ENCODE data around the gene DEAF1. TPM values are rescaled to one million over a fixed set of nuclear protein-coding genes. Genes with fewer than 3 reads are reported as not detected.

Gene DEAF1
- total RNA-seq, 4 donors from 2014 or later: 61.8 to 103 (median 87.6) TPM

GRCh38 chr11:624705-625635 is 70.1 kb downstream of the DEAF1 start, which contains the start of gene CDHR5:
Gene CDHR5, minus strand, starts transcription at chr11:624955. Its CDS starts 53 bp downstream, at chr11:624902.
- TF ChIP-seq, protein P1, sequence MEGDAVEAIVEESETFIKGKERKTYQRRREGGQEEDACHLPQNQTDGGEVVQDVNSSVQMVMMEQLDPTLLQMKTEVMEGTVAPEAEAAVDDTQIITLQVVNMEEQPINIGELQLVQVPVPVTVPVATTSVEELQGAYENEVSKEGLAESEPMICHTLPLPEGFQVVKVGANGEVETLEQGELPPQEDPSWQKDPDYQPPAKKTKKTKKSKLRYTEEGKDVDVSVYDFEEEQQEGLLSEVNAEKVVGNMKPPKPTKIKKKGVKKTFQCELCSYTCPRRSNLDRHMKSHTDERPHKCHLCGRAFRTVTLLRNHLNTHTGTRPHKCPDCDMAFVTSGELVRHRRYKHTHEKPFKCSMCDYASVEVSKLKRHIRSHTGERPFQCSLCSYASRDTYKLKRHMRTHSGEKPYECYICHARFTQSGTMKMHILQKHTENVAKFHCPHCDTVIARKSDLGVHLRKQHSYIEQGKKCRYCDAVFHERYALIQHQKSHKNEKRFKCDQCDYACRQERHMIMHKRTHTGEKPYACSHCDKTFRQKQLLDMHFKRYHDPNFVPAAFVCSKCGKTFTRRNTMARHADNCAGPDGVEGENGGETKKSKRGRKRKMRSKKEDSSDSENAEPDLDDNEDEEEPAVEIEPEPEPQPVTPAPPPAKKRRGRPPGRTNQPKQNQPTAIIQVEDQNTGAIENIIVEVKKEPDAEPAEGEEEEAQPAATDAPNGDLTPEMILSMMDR (IDR thresholded peaks at IDR 0.05): no peak
- no peak for TF ChIP-seq POLR2A (IDR thresholded peaks at IDR 0.05)
- H3K36me3 ChIP-seq: no peaks in the 10 kb centered on the region
- no peak within 1 kb of the TSS for H3K4me3 ChIP-seq (replicated peaks in 1 of 3)
- no peaks in the 10 kb centered on the region for H3K9me3 ChIP-seq
- H3K27me3 ChIP-seq: no peaks in the 10 kb centered on the region
- DNase-seq: no peak
- no peaks in the 10 kb centered on the region for H3K4me1 ChIP-seq
- intact Hi-C loops (cut with DNase I): no loop called here
- WGBS, 2 donors: 81 to 85% methylated on average over 10 to 14 of the region's 33 CpGs
- no peak within 1 kb of the TSS for H3K27ac ChIP-seq

GRCh38 chr11:623999-624704 is 70.9 kb downstream of the DEAF1 start:
- no peak for DNase-seq
- Histone ChIP-seq H3K36me3 (no peaks in the 10 kb centered on the region), H3K4me1 (no peaks in the 10 kb centered on the region), H3K27me3 (no peaks in the 10 kb centered on the region), H3K4me3 (replicated peaks in 1 of 3) (no peak overlapping the region), H3K9me3 (no peaks in the 10 kb centered on the region), H3K27ac (no peak overlapping the region)
- TF ChIP-seq, protein P1 (IDR thresholded peaks at IDR 0.05): no peak
- TF ChIP-seq POLR2A (IDR thresholded peaks at IDR 0.05): no peak
- 87 to 92% methylated on average over 17 of the region's 25 CpGs for WGBS, 2 donors
- intact Hi-C loops (cut with DNase I): no loop called here

DNA sequence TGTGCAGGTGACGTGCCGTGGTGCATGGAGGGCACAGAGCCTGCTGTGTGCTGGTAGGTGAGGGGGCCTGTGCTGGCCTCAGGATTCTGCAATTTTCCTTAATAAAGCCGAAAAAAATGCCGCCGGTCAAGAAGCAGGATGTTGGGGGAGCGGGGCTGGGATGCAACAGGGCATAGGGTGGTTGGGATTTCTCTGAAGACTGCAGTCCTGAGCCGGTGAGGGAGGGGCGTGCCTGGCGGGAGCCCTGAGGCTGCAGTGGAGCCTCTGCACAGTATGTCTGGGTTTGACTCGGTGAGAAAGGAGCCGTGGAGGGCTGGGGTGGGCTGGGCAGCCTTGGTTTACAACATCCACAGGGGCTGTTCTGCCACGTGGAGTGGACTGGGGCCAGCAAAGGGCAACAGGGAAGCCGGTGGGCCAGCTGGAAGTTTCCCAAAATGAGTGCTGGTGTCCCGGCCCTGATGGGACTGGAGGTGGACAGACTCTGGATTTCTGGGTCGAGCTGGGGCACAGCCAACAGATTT is 71.6 kb downstream of the DEAF1 start:
- H3K27ac ChIP-seq: no peak overlapping the region
- H3K4me3 ChIP-seq (replicated peaks in 1 of 3): no peak overlapping the region
- H3K27me3 ChIP-seq: no peaks in the 10 kb centered on the region
- no peaks in the 10 kb centered on the region for H3K36me3 ChIP-seq
- H3K9me3 ChIP-seq: no peaks in the 10 kb centered on the region
- no peak for DNase-seq
- H3K4me1 ChIP-seq: no peaks in the 10 kb centered on the region
- intact Hi-C loops (cut with DNase I): no loop called here
- TF ChIP-seq, protein P1 (IDR thresholded peaks at IDR 0.05): no peak
- TF ChIP-seq POLR2A (IDR thresholded peaks at IDR 0.05): no peak
- WGBS, 2 donors: 82 to 88% methylated on average over 14 to 15 of the region's 15 CpGs

GRCh38 chr11:621838-622237 is 73.2 kb downstream of the DEAF1 start:
- Histone ChIP-seq H3K4me3 (replicated peaks in 1 of 3) (no peak overlapping the region), H3K4me1 (no peaks in the 10 kb centered on the region), H3K36me3 (no peaks in the 10 kb centered on the region), H3K9me3 (no peaks in the 10 kb centered on the region), H3K27ac (no peak overlapping the region), H3K27me3 (no peaks in the 10 kb centered on the region)
- no peak for DNase-seq
- intact Hi-C loops (cut with DNase I): no loop called here
- WGBS, 2 donors: 88 to 94% methylated on average over 23 to 27 of the region's 27 CpGs
- TF ChIP-seq, protein P1 (IDR thresholded peaks at IDR 0.05): no peak
- TF ChIP-seq POLR2A (IDR thresholded peaks at IDR 0.05): no peak
